Activated T-cell treated with anti-CD3 and anti-CD28 coated beads, Interleukin-2, amount 50 U/mL, for 4 hours (primary cell): Measurements from ENCODE around the gene PTPRK. TPM values are rescaled to one million over a fixed set of nuclear protein-coding genes. Genes with fewer than 3 reads are reported as not detected.

Experiments used
- ATAC-seq, 2 donors: fragments of 200-7000 bp; cut with Tn5 transposase; one replicate each; pipeline ENCODE4 v1.10.0; 2021
- DNase-seq: peaks from one replicate; pipeline ENCODE4 v3.0.0-alpha.2; 2020
- H3K27me3 Mint-ChIP-seq: one replicate; pipeline ENCODE4 v1.8.0; 2021; ENCODE audit warnings: low read depth, mixed read lengths
- H3K36me3 Mint-ChIP-seq: one replicate; pipeline ENCODE4 v1.8.0; 2022; ENCODE audit warnings: mixed read lengths; ENCODE audit not compliant: insufficient read depth
- H3K4me1 Mint-ChIP-seq: one replicate; pipeline ENCODE4 v1.8.0; 2021; ENCODE audit warnings: low read depth, mixed read lengths
- H3K4me3 Mint-ChIP-seq: one replicate; pipeline ENCODE4 v1.8.0; 2021; ENCODE audit warnings: mild to moderate bottlenecking, moderate library complexity, mixed read lengths
- H3K9me3 Mint-ChIP-seq: one replicate; pipeline ENCODE4 v1.8.0; 2021; ENCODE audit warnings: mixed read lengths
- total RNA-seq, 3 donors: library from RNA; stranded (reverse); gene quantifications; one replicate each; pipeline ENCODE4 v1.2.1, GENCODE V29; 2021

The PTPRK gene
- total RNA-seq, 3 donors from 2014 or later = 5.6 to 17.5 (median 11.6) TPM

DNA sequence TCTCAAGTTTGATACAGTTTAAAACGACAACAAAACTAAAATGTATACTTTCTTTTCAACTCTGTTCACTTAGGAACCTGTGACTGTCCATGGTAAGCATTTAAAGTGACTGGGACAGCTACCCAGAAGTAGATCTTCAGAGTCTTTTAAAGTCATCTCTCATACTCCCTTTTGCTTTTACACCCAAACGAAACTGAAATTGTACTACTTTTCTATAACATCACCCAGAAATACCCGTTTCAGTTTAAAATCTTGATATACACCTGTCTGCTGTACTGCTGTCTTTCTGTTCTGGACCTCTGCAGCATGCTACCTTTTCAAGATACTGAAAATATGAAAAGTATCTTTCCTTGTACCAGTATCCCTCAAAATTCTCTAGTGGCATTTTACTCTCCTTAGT lies 449.2 kb downstream of the PTPRK start:
- no peaks in the 10 kb centered on the region for H3K36me3 Mint-ChIP-seq
- no peak overlapping the region for H3K4me3 Mint-ChIP-seq
- H3K27me3 Mint-ChIP-seq = no peaks in the 10 kb centered on the region
- H3K4me1 Mint-ChIP-seq = peaks cover 4% of the 10 kb centered on the region
- DNase-seq (no peak), ATAC-seq (no peak)
- no peaks in the 10 kb centered on the region for H3K9me3 Mint-ChIP-seq

DNA sequence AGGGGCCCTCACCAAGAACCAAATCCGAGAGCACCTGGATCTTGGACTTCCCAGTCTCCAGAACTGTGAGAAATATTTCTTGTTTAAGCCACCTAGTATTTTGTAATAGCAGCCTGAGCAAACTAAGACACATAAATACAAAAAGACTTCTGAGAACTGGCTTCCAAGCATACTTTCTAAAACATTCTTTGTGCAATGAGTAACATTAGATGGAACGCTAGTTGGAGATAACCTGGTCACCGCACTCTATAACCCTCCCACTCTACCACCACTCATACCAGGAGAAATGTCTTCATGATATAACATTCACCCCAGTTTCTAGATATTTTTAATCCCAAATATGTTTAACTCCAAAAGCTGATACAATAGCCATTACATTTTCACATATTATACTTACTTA lies 450.0 kb downstream of the PTPRK start:
- Mint-ChIP-seq H3K9me3 (no peaks in the 10 kb centered on the region), H3K4me3 (no peak overlapping the region), H3K4me1 (peaks cover 4% of the 10 kb centered on the region), H3K36me3 (no peaks in the 10 kb centered on the region), H3K27me3 (no peaks in the 10 kb centered on the region)
- ATAC-seq = no peak
- no peak for DNase-seq

- H3K9me3 Mint-ChIP-seq = no peaks in the 10 kb centered on the region
- no peak overlapping the region for H3K4me3 Mint-ChIP-seq
- no peaks in the 10 kb centered on the region for H3K36me3 Mint-ChIP-seq
- DNase-seq (no peak), ATAC-seq (no peak)
- H3K27me3 Mint-ChIP-seq = no peaks in the 10 kb centered on the region
- peaks cover 4% of the 10 kb centered on the region for H3K4me1 Mint-ChIP-seq
These were observed 451.2 kb downstream of the PTPRK start for GRCh38 chr6:128069188-128069587.

DNA sequence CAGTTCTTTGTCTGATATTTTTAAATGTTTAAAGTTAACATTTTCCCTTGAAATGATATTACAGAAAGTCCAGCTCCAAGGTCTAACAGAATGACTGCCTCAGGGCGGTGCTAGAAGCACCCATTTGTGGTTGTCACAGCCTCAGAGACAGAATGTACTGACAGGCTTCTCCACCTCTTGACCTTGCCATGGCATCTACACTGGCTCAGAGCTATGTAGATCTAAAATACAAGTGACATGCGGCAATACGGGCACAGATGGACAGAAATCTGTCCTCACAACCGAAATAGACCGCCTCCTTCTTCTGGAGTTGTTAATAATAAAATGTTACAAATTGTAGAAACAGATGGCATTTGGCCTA lies 452.3 kb downstream of the PTPRK start:
- Mint-ChIP-seq H3K4me3 (no peak overlapping the region), H3K4me1 (peaks cover 4% of the 10 kb centered on the region), H3K27me3 (no peaks in the 10 kb centered on the region), H3K36me3 (no peaks in the 10 kb centered on the region), H3K9me3 (no peaks in the 10 kb centered on the region)
- ATAC-seq (no peak), DNase-seq (no peak)

DNA sequence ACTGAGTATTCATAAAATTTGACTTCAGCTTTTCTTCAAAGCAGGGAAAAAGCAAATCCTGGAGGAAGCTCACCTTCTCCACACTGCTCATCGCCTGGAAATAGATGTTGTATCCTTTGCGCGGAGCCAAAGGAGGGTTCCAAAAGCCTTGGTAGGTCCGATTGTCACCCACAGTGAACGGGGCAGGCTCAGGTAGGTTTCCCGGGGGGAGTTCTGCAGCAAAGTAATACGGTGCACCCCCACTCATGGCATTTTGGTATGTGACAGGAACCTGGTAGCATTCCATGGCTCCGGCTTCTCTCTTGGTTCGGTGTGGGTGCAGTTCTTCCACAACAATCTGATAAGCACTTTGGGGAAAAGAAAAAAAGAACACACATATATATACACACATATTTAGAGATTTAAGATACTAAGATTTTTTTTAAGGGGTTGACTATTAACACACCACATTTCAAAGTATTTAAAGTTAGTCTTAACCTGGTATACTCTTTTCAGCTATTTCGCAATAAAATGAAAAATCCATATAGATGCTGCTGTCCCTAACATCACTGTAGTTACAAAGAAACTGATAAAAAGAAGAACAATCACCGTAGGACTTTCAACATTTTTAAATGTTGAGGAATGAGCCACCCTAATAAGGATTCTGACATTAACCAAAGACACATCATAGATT lies 452.8 kb downstream of the PTPRK start:
- peaks cover 4% of the 10 kb centered on the region for H3K4me1 Mint-ChIP-seq
- no peaks in the 10 kb centered on the region for H3K9me3 Mint-ChIP-seq
- DNase-seq (no peak), ATAC-seq (no peak)
- H3K27me3 Mint-ChIP-seq = no peaks in the 10 kb centered on the region
- H3K36me3 Mint-ChIP-seq = no peaks in the 10 kb centered on the region
- H3K4me3 Mint-ChIP-seq = no peak overlapping the region

DNA sequence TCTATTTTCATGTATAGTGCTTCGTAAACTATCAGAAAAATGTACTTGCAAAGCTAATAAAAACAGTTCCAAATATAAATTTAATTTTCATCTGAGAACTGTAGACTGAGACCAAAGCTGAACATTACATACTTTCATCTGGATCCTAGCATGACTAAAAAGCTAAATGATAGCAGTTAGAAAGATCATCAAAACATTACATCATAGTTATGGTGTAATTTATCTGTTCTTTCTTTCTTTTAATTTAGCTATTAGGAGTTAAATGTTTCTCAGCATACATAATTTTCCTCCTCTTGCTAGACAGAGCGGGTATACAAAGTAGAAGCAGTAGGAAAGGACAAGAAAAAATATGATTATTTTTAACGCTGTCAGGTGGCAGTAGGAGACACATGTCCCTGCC lies 455.3 kb downstream of the PTPRK start:
- H3K4me1 Mint-ChIP-seq = no peaks in the 10 kb centered on the region
- no peak overlapping the region for H3K4me3 Mint-ChIP-seq
- no peaks in the 10 kb centered on the region for H3K9me3 Mint-ChIP-seq
- H3K36me3 Mint-ChIP-seq = no peaks in the 10 kb centered on the region
- no peak for ATAC-seq
- no peaks in the 10 kb centered on the region for H3K27me3 Mint-ChIP-seq
- DNase-seq = no peak

DNA sequence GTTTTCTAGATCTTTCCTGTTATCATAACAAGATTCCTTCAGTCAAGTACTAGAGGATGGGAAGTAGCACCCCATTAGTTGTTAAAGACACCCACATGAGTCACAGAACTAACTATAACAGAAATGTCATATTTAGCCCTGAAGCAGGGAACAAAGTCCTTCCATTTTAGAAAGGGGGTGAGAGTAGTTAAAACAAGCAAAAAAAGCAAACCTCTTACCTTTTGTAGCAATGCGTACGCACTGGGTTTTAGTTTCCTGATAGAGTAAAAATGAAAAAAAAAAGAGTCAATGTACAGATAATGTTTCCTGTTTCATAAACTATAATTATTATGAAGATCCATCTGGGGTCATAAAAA lies 455.9 kb downstream of the PTPRK start:
- no peak for ATAC-seq
- H3K4me3 Mint-ChIP-seq = no peak overlapping the region
- H3K9me3 Mint-ChIP-seq = no peaks in the 10 kb centered on the region
- no peak for DNase-seq
- H3K36me3 Mint-ChIP-seq = no peaks in the 10 kb centered on the region
- H3K27me3 Mint-ChIP-seq = no peaks in the 10 kb centered on the region
- H3K4me1 Mint-ChIP-seq = no peaks in the 10 kb centered on the region

GRCh38 chr6:128063850-128064539 lies 456.4 kb downstream of the PTPRK start:
- ATAC-seq = no peak
- Mint-ChIP-seq H3K4me3 (no peak overlapping the region), H3K9me3 (no peaks in the 10 kb centered on the region), H3K4me1 (no peaks in the 10 kb centered on the region), H3K36me3 (no peaks in the 10 kb centered on the region), H3K27me3 (no peaks in the 10 kb centered on the region)
- no peak for DNase-seq

DNA sequence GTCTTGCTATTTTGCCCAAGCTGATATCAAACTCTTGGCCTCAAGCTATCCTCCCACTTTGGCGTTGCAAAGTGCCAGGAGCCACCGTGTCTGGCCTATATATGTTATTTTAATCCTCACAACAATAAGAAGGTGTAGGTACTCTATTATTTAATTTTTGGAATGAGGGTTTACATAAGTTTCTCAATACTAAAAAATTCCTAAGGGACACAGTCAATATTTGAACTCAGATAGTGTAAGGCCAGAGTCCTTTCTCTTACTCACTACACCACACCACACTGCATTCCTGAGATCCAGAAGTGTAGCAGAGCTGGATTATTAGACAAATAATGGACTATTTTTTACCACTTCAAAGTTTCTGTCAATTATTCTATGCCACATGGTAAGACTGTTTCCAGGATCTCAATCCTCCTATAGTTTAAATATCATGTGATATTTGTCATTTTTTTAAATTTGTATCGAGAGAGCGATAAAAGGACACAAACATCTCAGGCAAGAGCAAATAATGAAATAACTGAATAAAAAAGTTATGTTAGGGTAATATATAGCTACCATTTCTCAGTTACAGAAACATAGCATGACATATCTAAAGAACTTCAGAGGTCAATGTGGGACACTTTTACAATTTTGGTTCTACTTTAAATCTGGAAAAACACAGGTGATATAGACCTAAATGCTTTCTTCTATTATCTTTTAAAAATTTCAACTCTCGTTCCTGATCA lies 457.4 kb downstream of the PTPRK start:
- no peaks in the 10 kb centered on the region for H3K9me3 Mint-ChIP-seq
- H3K4me1 Mint-ChIP-seq = no peaks in the 10 kb centered on the region
- DNase-seq (no peak), ATAC-seq (no peak)
- no peaks in the 10 kb centered on the region for H3K27me3 Mint-ChIP-seq
- H3K36me3 Mint-ChIP-seq = no peaks in the 10 kb centered on the region
- H3K4me3 Mint-ChIP-seq = no peak overlapping the region

- ATAC-seq (no peak), DNase-seq (no peak)
- H3K4me3 Mint-ChIP-seq = no peak overlapping the region
- H3K36me3 Mint-ChIP-seq = no peaks in the 10 kb centered on the region
- no peaks in the 10 kb centered on the region for H3K4me1 Mint-ChIP-seq
- H3K9me3 Mint-ChIP-seq = no peaks in the 10 kb centered on the region
- H3K27me3 Mint-ChIP-seq = no peaks in the 10 kb centered on the region
These were observed 462.5 kb downstream of the PTPRK start for GRCh38 chr6:128057946-128058345.

GRCh38 chr6:128057541-128057940 lies 462.9 kb downstream of the PTPRK start:
- no peaks in the 10 kb centered on the region for H3K36me3 Mint-ChIP-seq

DNA sequence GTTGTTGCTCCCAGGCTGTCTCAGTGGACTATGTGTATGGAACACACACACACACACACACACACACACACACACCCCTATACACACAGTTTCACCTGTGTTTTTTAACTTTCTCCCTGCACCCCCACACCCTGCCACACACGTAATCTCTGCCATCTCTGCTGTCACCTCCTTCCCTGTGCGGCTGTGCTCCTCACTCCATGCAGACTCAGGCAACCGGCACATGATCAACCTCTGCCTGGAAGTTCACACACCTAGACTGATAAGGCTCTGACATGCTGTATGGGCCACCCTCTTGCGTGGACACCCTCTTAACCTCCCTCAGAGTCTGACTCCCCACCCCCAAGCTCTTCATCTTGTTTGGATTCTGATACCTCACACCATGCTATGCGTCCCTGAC lies 467.3 kb downstream of the PTPRK start:
- H3K4me3 Mint-ChIP-seq = no peak overlapping the region
- H3K27me3 Mint-ChIP-seq = no peaks in the 10 kb centered on the region
- no peaks in the 10 kb centered on the region for H3K9me3 Mint-ChIP-seq
- no peaks in the 10 kb centered on the region for H3K36me3 Mint-ChIP-seq
- no peak for DNase-seq
- ATAC-seq = no peak
- H3K4me1 Mint-ChIP-seq = no peaks in the 10 kb centered on the region

More at GRCh38 chr6:128057541-128057940, 462.9 kb downstream of the PTPRK start:
- no peak overlapping the region for H3K4me3 Mint-ChIP-seq
- no peaks in the 10 kb centered on the region for H3K9me3 Mint-ChIP-seq
- no peak for ATAC-seq
- H3K27me3 Mint-ChIP-seq = no peaks in the 10 kb centered on the region
- DNase-seq = no peak
- H3K4me1 Mint-ChIP-seq = no peaks in the 10 kb centered on the region

GRCh38 chr6:128047989-128048388 lies 472.4 kb downstream of the PTPRK start:
- no peak for ATAC-seq
- no peak overlapping the region for H3K4me3 Mint-ChIP-seq
- no peaks in the 10 kb centered on the region for H3K27me3 Mint-ChIP-seq
- no peaks in the 10 kb centered on the region for H3K9me3 Mint-ChIP-seq
- no peaks in the 10 kb centered on the region for H3K36me3 Mint-ChIP-seq
- no peak for DNase-seq
- no peaks in the 10 kb centered on the region for H3K4me1 Mint-ChIP-seq

DNA sequence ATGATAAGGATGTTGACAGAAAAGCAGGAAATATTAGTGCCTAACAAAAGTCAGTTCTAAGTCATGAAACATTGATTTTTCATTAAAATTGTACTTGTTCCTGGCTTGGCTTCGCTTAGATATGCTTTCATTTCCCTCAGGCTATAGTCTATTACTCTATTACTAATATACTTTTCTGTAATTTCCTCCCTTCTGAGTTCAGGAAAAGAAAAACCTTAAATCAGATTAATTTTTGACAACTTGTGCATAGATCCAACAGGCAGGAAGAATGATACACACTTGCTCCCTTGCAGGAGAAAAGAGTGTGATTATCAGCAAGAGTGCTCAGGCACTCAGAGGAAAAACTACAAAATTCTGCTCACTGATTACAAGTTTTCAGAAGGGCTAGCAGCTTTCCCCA lies 474.4 kb downstream of the PTPRK start:
- H3K9me3 Mint-ChIP-seq = no peaks in the 10 kb centered on the region
- DNase-seq = no peak
- no peak for ATAC-seq

GRCh38 chr6:128039543-128039942 lies 480.9 kb downstream of the PTPRK start:
- no peaks in the 10 kb centered on the region for H3K4me1 Mint-ChIP-seq
- no peaks in the 10 kb centered on the region for H3K9me3 Mint-ChIP-seq
- ATAC-seq = no peak
- no peak overlapping the region for H3K4me3 Mint-ChIP-seq
- no peaks in the 10 kb centered on the region for H3K27me3 Mint-ChIP-seq
- no peak for DNase-seq
- H3K36me3 Mint-ChIP-seq = no peaks in the 10 kb centered on the region

More for the DNA sequence above, 474.4 kb downstream of the PTPRK start:
- no peaks in the 10 kb centered on the region for H3K27me3 Mint-ChIP-seq
- no peaks in the 10 kb centered on the region for H3K4me1 Mint-ChIP-seq
- H3K4me3 Mint-ChIP-seq = no peak overlapping the region
- H3K36me3 Mint-ChIP-seq = no peaks in the 10 kb centered on the region
